SK-N-MC (cell line): ENCODE data around the gene ARHGEF37.

Experiments used
- EZH2 ChIP-seq: fragments of 200-600 bp; sonication (generic); IDR thresholded peaks from one replicate; pipeline ENCODE4 v1.6.1; 2017; ENCODE audit warnings: antibody characterized with exemption
- FOXP2 ChIP-seq: optimal IDR thresholded peaks from 2 replicates; pipeline ENCODE3; 2011; ENCODE audit warnings: mild to moderate bottlenecking, moderate library complexity; ENCODE audit not compliant: insufficient read depth; ENCODE audit errors: extremely low read length, control extremely low read depth
- POLR2AphosphoS5 ChIP-seq: IDR thresholded peaks from 2 replicates; pipeline ENCODE4 v1.6.1; 2012; ENCODE audit warnings: mild to moderate bottlenecking, low read depth, low read length, borderline replicate concordance

DNA sequence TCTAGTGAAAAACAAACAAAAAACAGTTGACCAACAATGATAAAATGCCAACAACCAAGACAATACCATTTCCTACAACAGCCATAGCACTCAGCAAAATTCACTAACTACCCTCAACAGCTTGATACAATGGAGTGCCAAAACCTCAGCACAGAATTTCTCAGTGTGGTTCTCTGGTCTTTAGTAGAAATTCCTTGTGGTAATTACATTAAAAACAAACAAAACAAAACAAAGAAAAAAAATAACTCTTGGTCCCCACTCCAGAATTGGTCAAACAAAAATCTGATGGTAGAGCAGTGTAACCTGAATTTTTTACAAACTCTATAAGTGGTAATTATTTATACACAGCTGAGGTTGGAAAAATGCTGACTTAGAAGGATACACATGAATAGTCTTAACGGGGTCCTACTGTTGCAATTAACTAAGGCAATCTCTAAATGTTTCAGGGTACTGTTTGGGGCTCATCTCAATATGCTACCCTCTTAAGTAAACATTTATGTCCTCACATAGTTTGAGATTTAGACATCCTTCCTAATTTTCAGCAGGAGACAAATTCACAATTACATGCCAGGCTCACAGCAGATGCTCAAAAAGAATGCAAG lies 43.8 kb upstream of the ARHGEF37 start:
- no peak for TF ChIP-seq POLR2AphosphoS5
- TF ChIP-seq EZH2, result no peak
- no peak for TF ChIP-seq FOXP2
